IMR-90 (cell line): ENCODE data around the gene PLPP4. TPM values are rescaled to one million over a fixed set of nuclear protein-coding genes. Genes with fewer than 3 reads are reported as not detected.

Experiments
- ATAC-seq: fragments of 200-7000 bp; cut with Tn5 transposase; 2 replicates; pipeline ENCODE4 v1.9.1; 2020; ENCODE audit warnings: low read depth, mild to moderate bottlenecking, moderate library complexity
- BruUV-seq: library from RNA; stranded (reverse); fragments of 400-500 nt; replicated peaks from 2 replicates; lab custom pipeline; 2021; lab: Mats Ljungman, UMichigan
- CTCF ChIA-PET: fragments of 300-600 bp; formaldehyde crosslinking; extraction: SDS; loops from one replicate; lab custom pipeline; 2021; ENCODE audit warnings: antibody characterized with exemption; lab: Yijun Ruan, JAX
- POLR2A ChIA-PET: fragments of 300-600 bp; sonication (Branson Sonifier 250); formaldehyde crosslinking; loops from one replicate; lab custom pipeline; 2022; ENCODE audit warnings: antibody characterized with exemption; ENCODE audit not compliant: unreplicated experiment; lab: Charles Lee
- DNase-seq: peaks from one replicate; pipeline ENCODE4 v3.0.0; 2013
- H2AFZ ChIP-seq: replicated peaks from 2 replicates; pipeline ENCODE3; 2013; ENCODE audit warnings: low read length, mild to moderate bottlenecking; ENCODE audit not compliant: poor library complexity
- H2AK5ac ChIP-seq: 2 replicates; pipeline ENCODE4 v1.6.1; 2013; ENCODE audit warnings: low read depth, low read length, inconsistent platforms
- H2AK9ac ChIP-seq: replicated peaks from 2 replicates; pipeline ENCODE3; 2013; ENCODE audit warnings: mild to moderate bottlenecking, low read depth, low read length, moderate library complexity; ENCODE audit not compliant: poor library complexity
- H2BK120ac ChIP-seq: 2 replicates; pipeline ENCODE4 v1.6.1; 2013; ENCODE audit warnings: low read depth, low read length, inconsistent platforms
- H2BK15ac ChIP-seq: 3 replicates; pipeline ENCODE4 v1.6.1; 2013; ENCODE audit warnings: low read depth, low read length, inconsistent platforms
- H2BK20ac ChIP-seq: 2 replicates; pipeline ENCODE4 v1.6.1; 2013; ENCODE audit warnings: low read depth, mild to moderate bottlenecking, inconsistent platforms, low read length, moderate library complexity
- H2BK5ac ChIP-seq: 2 replicates; pipeline ENCODE4 v1.6.1; 2013; ENCODE audit warnings: mild to moderate bottlenecking, low read depth, low read length, inconsistent platforms; ENCODE audit not compliant: poor library complexity, severe bottlenecking
- H3K14ac ChIP-seq: replicated peaks from 2 replicates; pipeline ENCODE4 v1.6.1; 2013; ENCODE audit warnings: low read depth, low read length, inconsistent platforms
- H3K18ac ChIP-seq: 2 replicates; pipeline ENCODE4 v1.6.1; 2013; ENCODE audit warnings: low read depth, low read length, control low read depth
- H3K23ac ChIP-seq: 2 replicates; pipeline ENCODE4 v1.6.1; 2013; ENCODE audit warnings: low read depth, low read length, inconsistent platforms
- H3K27ac ChIP-seq: 2 replicates; pipeline ENCODE4 v1.5.1; 2013; ENCODE audit warnings: mild to moderate bottlenecking, control low read depth, low read length; ENCODE audit not compliant: insufficient read depth
- H3K27me3 ChIP-seq: 2 replicates; pipeline ENCODE4 v1.6.1; 2013; ENCODE audit warnings: low read length; ENCODE audit not compliant: control insufficient read depth, insufficient read depth
- H3K36me3 ChIP-seq: 2 replicates; pipeline ENCODE4 v1.6.1; 2013; ENCODE audit warnings: low read length, mixed read lengths; ENCODE audit not compliant: control insufficient read depth, insufficient read depth
- H3K4ac ChIP-seq: 2 replicates; pipeline ENCODE4 v1.6.1; 2013; ENCODE audit warnings: low read depth, low read length, inconsistent platforms
- H3K4me1 ChIP-seq: 2 replicates; pipeline ENCODE4 v1.6.1; 2013; ENCODE audit warnings: low read length, mixed read lengths; ENCODE audit not compliant: control insufficient read depth, insufficient read depth
- H3K4me2 ChIP-seq: 2 replicates; pipeline ENCODE4 v1.6.1; 2013; ENCODE audit warnings: low read depth, mild to moderate bottlenecking, control low read depth, low read length, moderate library complexity
- H3K4me3 ChIP-seq: 2 replicates; pipeline ENCODE4 v1.5.1; 2013; ENCODE audit warnings: low read depth, mild to moderate bottlenecking, control low read depth, low read length, moderate library complexity; ENCODE audit not compliant: insufficient read depth
- H3K56ac ChIP-seq: 2 replicates; pipeline ENCODE4 v1.6.1; 2013; ENCODE audit warnings: low read length, inconsistent platforms; ENCODE audit not compliant: insufficient read depth; ENCODE audit errors: extremely low read depth
- H3K79me1 ChIP-seq, 2 experiments: 2 replicates each; pipeline ENCODE4 v1.6.1; 2013; ENCODE audit warnings: low read length in 2 of 2, inconsistent platforms in 1 of 2, low read depth in 1 of 2
- H3K9ac ChIP-seq: 2 replicates; pipeline ENCODE4 v1.6.1; 2013; ENCODE audit warnings: low read depth, low read length, control low read depth
- H3K9me1 ChIP-seq: 2 replicates; pipeline ENCODE4 v1.6.1; 2013; ENCODE audit warnings: low read length, inconsistent platforms; ENCODE audit not compliant: insufficient read depth
- H3K9me3 ChIP-seq: 2 replicates; pipeline ENCODE4 v1.6.1; 2013; ENCODE audit warnings: low read length; ENCODE audit not compliant: control insufficient read depth, insufficient read depth
- H4K20me1 ChIP-seq: 2 replicates; pipeline ENCODE4 v1.6.1; 2013; ENCODE audit warnings: low read length, inconsistent platforms; ENCODE audit not compliant: insufficient read depth
- H4K5ac ChIP-seq: 2 replicates; pipeline ENCODE4 v1.6.1; 2013; ENCODE audit warnings: mild to moderate bottlenecking, low read depth, low read length, control low read depth
- H4K8ac ChIP-seq, 2 experiments: 2 replicates each; pipeline ENCODE4 v1.6.1; 2013; ENCODE audit warnings: low read depth in 2 of 2, low read length in 2 of 2, control low read depth in 1 of 2, inconsistent platforms in 1 of 2
- H4K91ac ChIP-seq: 2 replicates; pipeline ENCODE4 v1.6.1; 2013; ENCODE audit warnings: low read depth, low read length, inconsistent platforms; ENCODE audit not compliant: insufficient read depth
- CTCF ChIP-seq: conservative IDR thresholded peaks from 2 replicates; pipeline ENCODE4 v1.5.1; 2012; ENCODE audit warnings: mild to moderate bottlenecking, low read depth, low read length, improper control_type of control experiment
- NFE2L2 ChIP-seq: fragments of 150-350 bp; IDR thresholded peaks from 2 replicates; pipeline ENCODE4 v1.6.1; 2016; ENCODE audit warnings: low read depth, mild to moderate bottlenecking, low read length
- RCOR1 ChIP-seq: IDR thresholded peaks from 2 replicates; pipeline ENCODE4 v1.6.1; 2012; ENCODE audit warnings: mild to moderate bottlenecking, low read length, improper control_type of control experiment; ENCODE audit not compliant: insufficient replicate concordance
- WGBS, 2 experiments: methylation state at CpG; one replicate each; pipeline versions ENCODE4 v1.1.5 to v1.1.7; 2013; ENCODE audit warnings: missing lambda C conversion rate in 2 of 2; ENCODE audit not compliant: insufficient read length in 1 of 2; ENCODE audit errors: extremely low coverage in 2 of 2; 5-methylcytosine and 5-hydroxymethylcytosine counted together
- dilution Hi-C: fragments of 300-500 bp; cut with HindIII; formaldehyde crosslinking; loops from one replicate; pipeline ENCODE4 v1.14.3; 2018; ENCODE audit warnings: low sequenced_read_pairs; ENCODE audit not compliant: unreplicated experiment
- in situ Hi-C: fragments of 300-500 bp; cut with MboI; formaldehyde crosslinking; loops from 3 replicates; pipeline ENCODE4 v1.14.3; 2019; ENCODE audit warnings: low sequenced_read_pairs, inconsistent platforms, mixed read lengths
- intact Hi-C: fragments of 100-400 bp; cut with micrococcal nuclease; formaldehyde crosslinking; loops from 2 replicates; pipeline ENCODE4 v1.10.0; 2022
- polyA plus RNA-seq, 3 experiments: library from polyadenylated mRNA; depleted of rRNA; stranded (reverse); fragments of >200 nt; gene quantifications; 2 replicates each; pipeline ENCODE4 v1.2.3, GENCODE V29; 2012; ENCODE audit warnings: low replicate concordance in 1 of 3
- total RNA-seq: library from RNA; depleted of rRNA; stranded (reverse); fragments of >200 nt; gene quantifications from 2 replicates; pipeline ENCODE4 v1.2.3, GENCODE V29; 2012

PLPP4 gene
- total and polyA plus RNA-seq, 2 of the 4 experiments (the other 2 are of a cell fraction), result 0.18 to 0.60 TPM

- in situ Hi-C loops, result no loop called here
- no peak overlapping the region for H2AK5ac ChIP-seq
- intact Hi-C loops, result no loop called here
- no peak overlapping the region for H2BK5ac ChIP-seq
- no peak overlapping the region for H3K14ac ChIP-seq
- peak overlapping the region; percentile 43 for H2AFZ ChIP-seq
- ChIA-PET CTCF (no interaction called here), POLR2A (no interaction called here)
- 45% methylated on average over 9 of the region's 16 CpGs; no CpG with 5 or more reads in 1 of the 2 experiments for WGBS, 2 experiments
- no peak overlapping the region for H3K56ac ChIP-seq
- TF ChIP-seq CTCF (no peak), NFE2L2 (no peak), RCOR1 (no peak)
- H4K20me1 ChIP-seq, result no peaks in the 10 kb centered on the region
- no peak overlapping the region for H3K23ac ChIP-seq
- H3K36me3 ChIP-seq, result no peaks in the 10 kb centered on the region
- dilution Hi-C loops, result no loop called here
- BruUV-seq, result no TSS peak
- H2BK120ac ChIP-seq, result no peak overlapping the region
- no peak for ATAC-seq
- no peak overlapping the region for H4K5ac ChIP-seq
- no peak overlapping the region for H3K9ac ChIP-seq
- H4K8ac ChIP-seq, result no peak overlapping the region
- H3K27me3 ChIP-seq, result no peaks in the 10 kb centered on the region
- H3K18ac ChIP-seq, result no peak overlapping the region
- no peak overlapping the region for H4K91ac ChIP-seq
- H3K27ac ChIP-seq, result no peak overlapping the region
- H3K4me2 ChIP-seq, result no peak overlapping the region
- no peak overlapping the region for H2BK15ac ChIP-seq
- no peak overlapping the region for H2BK20ac ChIP-seq
- H2AK9ac ChIP-seq, result no peak overlapping the region
- no peak overlapping the region for H3K4me3 ChIP-seq
- H3K9me1 ChIP-seq, result no peaks in the 10 kb centered on the region
- H3K9me3 ChIP-seq, result peaks cover 31% of the 10 kb centered on the region
- no peak for DNase-seq
- no peak overlapping the region for H3K4ac ChIP-seq
- H3K4me1 ChIP-seq, result no peaks in the 10 kb centered on the region
- no peaks in the 10 kb centered on the region for H3K79me1 ChIP-seq
These were observed 124.2 kb downstream of the PLPP4 start for GRCh38 chr10:120580918-120581895.
